Measurements from ENCODE around the gene GCNT1.
"Not testable (repeated sequence)": the region's sequence is repeated elsewhere in the genome, so short reads cannot be mapped to it uniquely, and the experiment has no call there.

Gene GCNT1

DNA sequence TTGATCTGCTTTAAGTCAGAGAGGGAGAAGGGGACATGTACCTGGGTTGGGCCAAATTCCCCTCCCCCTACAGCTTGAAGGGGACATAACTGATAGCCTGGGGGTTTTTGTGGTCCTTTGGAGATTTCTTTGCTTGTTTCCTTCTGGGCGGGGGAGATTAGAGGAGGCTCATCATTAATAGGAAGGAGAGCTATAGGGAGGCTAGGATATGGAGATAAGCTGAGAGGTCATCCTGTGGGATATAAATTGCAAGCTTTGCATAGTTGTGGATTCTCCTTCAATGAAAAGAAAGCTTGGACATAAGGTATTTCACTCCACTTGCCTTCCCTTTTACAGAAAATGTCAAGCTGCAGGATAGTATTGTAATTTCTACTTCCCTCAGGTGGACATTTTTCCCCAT, 34.5 kb downstream of the GCNT1 start:
- not testable (repeated sequence) for DNase-seq

DNA sequence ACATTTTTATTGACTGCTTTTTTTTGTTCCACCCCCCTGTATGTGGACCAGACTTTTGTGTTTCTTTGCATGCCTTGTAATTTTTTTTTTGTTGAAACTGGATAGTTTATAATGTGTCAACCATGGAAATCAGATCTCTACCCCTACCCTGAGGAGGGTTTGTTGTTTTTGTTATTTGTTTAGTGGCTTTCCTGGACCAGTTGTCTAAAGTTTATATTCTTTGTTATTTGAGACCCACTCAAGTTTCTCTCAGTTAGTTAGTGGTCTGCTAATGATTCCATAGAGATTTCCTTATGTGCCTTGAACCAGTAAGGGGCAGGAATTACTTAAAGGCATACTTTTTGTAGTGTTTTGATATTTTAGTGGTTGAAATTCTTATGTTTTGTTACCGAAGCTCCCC, 41.1 kb downstream of the GCNT1 start:
- no peak for DNase-seq

DNA sequence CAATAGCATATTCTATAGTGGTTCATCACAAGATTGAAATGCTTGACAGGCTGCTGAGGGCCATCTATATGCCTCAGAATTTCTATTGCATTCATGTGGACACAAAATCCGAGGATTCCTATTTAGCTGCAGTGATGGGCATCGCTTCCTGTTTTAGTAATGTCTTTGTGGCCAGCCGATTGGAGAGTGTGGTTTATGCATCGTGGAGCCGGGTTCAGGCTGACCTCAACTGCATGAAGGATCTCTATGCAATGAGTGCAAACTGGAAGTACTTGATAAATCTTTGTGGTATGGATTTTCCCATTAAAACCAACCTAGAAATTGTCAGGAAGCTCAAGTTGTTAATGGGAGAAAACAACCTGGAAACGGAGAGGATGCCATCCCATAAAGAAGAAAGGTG, 43.8 kb downstream of the GCNT1 start:
- DNase-seq = no peak

DNA sequence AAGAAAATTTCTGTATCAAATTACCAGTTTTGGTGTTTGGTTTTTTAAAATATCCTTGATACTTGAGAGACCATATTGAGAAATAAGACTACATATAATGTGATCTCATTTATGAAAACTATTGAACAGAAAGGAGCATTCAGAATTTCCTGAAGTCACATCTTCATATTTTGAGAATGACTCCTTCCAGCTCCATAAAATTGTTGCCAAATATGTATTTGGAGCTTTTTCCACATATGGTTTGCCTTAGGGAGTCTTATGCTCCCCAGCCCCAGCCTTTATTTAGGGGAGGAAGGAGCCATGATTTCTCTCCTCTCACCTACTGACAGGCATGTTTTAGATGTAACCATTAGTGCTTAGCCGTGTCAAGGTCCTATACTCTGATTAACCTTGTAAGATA, 51.1 kb downstream of the GCNT1 start:
- DNase-seq = no peak

DNA sequence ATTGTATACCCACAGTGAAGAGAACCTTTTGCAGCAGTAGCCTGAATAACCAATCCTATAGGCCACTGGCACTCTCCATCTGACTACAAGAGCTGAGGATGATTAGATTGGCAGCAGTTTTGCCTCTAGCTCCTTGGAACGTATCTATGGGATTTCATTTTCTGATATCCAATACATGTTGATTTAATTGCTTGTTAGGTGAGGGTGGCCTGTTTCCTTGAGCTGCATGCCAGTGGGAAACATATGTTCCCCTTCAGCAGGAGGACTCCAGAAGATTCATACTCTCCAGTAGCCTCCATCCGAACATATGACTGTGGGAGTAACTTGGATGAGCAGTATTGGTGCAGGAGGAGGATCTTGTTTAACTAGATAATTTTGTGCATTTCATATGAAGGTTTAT, 51.5 kb downstream of the GCNT1 start:
- no peak for DNase-seq

DNA sequence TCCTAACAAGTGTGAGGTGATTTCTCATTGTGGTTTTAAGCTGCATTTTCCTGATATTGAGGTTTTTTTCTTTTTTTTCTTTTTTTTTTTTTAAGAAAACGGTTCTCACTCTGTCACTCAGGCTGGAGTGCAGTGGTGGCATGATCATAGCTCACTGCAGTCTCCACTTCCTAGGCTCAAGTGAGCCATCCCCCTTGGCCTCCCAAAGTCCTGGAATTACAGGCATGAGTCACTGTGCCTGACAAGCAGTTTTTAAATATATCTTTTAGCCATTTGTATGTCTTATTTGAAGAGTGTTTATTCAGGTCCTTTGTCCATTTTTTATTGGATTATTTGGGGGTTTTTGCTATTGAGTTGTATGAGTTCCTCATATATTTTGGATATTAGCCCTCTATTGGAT, 53.8 kb downstream of the GCNT1 start:
- no peak for DNase-seq

DNA sequence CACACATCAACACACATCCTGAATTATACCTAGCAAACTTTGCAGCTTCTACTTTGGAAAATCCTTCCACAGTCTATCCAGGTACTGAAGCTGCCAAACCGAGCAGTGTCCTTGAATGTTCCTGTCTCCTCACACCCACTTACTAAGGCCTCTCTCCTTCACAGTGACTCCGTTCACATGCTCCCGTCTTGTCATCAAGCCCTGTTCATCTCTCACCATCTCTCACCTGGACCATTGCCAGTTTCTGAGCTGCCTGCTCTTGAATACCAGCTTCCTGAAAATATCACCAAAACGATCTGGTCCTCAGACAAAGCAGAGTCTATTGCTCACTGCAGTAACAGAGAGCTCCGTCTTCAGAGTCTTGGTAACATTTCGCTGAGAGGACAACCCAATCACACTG, 57.4 kb downstream of the GCNT1 start:
- DNase-seq = peak; percentile 47

DNA sequence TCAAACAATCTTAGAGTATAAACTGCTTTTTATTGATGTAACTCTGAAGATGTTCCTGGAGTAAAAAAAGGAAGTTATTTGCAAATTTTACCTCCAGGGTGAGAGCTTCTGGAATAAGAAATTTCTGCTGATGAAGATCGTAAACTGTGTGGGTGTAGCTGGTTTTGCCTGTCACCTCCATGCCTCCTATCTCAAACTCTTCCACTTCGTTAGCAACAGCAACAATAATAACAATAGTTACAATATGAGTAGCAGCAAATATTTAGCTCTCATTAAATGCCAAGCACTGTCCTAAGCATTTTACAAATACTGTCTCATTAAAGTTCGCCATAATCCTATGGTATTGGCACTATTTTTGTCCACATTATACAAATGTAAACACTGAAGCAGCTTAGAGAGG, 57.9 kb downstream of the GCNT1 start:
- DNase-seq = no peak

DNA sequence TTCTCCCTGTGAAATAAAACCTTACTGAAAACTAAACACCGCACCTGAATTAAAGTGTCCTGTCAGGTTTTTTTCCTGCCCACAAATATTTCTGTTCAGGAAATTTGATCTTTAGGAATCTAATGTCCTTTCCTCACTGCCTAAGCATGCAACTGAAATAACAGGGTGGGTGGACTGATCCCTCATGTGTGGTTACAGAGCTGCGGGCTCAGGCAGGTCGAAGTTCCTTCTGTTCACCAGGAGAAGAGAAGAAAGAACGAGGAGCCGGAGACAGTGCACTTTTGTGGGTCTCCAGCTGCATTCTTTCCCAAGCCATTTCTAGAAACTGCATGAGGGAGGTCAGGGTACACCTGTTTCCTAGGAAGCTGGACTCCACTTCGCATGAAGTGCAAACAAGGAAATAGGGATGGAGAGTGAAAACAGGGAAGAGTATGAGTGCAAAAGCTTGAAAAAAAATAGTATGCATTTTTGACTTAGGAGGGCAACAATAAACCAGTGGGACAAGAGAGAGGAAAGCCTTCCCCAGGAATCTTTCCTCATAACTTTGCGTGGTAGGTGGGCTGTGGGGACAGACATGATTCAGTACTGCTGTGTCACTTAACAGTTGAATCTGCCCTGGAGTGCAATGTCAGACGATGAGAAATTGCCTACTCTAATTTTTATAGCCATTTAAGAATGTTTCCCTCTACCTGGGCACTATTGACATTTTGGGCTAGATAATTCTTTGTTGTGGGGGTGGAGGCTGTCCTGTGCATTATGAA, 60.3 kb downstream of the GCNT1 start:
- no peak for DNase-seq

DNA sequence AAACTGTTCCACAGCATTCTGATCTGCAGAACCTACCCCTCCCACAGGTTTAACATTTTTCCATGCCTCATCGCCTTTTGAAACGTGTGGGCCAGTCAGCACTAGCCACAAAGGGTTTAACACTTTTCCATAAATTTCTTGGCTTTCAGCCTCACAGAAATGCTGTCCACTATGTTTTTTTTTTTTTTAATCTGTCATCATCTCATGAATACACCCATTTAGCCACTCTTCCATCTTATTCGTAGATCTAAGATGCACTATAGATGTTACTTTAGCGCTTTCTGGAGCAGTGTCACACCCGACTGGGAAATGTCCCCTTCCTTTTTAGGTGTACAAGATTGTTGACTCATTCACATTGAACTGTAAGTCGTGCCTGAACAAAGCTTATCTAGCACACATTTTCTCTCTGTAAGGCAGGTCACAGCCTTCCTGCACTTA, 62.3 kb downstream of the GCNT1 start:
- DNase-seq = peak; percentile 41

DNA sequence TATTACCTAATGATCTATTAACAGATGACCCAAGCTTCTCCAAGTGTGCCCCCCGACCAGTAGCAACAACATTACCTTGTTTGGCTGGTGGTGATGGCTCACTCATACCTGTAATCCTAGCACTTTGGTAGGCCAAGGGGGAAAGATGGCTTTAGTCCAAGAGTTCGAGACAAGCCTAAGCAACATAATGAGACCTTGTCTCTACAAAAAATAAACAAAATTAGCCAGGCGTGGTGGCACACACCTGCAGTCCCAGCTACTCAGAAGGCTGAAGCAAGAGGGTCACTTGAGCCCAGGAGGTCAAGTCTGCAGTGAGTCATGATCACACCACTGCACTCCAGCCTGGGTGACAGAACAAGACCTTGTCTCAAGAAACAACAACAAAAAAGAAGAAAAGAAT, 62.9 kb downstream of the GCNT1 start:
- peak; percentile 37 for DNase-seq

DNA sequence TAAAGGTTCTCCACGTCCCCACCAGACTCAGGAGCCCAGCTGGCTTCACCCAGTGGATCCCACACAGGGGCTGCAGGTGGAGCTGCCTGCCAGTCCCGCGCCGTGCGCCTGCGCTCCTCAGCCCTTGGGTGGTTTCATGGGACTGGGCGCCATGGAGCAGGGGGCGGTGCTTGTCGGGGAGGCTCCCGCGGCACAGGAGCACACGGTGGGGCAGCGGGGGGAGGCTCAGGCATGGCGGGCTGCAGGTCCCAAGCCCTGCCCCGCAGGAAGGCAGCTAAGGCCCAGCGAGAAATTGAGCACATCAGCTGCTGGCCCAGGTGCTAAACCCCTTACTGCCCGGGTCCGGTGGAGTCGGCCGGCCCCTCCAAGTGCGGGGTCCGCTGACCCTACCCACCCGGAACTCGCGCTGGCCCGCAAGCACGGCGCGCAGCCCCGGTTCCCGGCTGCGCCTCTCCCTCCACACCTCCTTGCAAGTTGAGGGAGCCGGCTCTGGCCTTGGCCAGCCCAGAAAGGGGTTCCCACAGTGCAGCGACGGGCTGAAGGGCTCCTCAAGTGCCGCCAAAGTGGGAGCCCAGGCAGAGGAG, 64.7 kb downstream of the GCNT1 start:
- not testable (repeated sequence) for DNase-seq

DNA sequence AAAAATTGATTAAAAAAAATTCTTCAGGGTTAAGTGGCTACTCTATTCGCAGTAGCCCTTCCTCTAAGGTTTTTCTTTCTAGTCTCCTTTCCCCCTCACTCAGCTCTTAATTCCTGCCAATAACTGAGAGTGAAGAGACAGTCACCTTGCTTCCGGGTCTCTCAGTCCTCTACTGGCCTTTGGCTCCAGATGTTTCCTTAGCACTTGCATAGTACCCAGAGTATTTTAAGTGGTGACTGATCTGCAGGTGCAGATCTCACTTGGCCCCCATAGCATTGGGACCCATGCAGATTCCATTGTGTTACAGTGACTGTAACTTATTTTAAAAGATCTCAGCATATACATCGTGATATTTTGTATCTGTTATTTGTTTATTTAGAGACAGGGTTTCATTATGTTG, 66.2 kb downstream of the GCNT1 start:
- DNase-seq = no peak

DNA sequence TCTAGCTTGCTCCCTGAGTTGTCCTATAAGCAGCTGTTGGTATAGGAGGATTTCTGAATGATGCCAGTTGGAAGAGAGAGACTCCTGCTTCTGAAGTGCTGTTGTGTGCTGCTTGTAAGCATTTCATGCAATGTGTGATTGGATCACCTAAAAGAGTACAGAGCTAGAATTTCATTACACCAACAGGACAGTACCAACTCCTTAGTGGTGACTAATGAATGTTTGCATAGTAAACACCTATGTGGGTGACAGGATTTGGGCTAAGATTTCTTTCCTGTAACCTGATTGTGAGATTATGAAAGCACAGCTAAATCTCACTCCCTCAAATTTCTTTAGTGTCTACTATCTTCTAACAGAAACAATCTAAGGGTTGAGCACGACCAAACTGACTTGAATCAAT, 67.0 kb downstream of the GCNT1 start:
- peak; percentile 39 for DNase-seq

DNA sequence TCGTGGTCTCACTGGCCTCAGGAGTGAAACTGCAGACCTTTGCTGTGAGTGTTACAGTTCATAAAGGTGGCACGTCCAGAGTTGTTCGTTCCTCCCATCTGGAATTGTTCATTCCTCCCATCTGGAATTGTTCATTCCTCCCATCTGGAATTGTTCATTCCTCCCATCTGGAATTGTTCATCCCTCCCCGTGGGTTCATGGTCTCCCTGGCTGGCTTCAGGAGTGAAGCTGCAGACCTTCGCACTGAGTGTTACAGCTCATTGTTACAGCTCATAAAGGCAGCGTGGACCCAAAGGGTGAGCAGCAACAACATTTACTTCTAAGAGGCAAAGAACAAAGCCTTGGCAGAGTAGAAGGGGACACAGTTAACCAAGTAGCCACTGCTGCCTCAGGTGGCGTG, 69.1 kb downstream of the GCNT1 start:
- DNase-seq = no peak

DNA sequence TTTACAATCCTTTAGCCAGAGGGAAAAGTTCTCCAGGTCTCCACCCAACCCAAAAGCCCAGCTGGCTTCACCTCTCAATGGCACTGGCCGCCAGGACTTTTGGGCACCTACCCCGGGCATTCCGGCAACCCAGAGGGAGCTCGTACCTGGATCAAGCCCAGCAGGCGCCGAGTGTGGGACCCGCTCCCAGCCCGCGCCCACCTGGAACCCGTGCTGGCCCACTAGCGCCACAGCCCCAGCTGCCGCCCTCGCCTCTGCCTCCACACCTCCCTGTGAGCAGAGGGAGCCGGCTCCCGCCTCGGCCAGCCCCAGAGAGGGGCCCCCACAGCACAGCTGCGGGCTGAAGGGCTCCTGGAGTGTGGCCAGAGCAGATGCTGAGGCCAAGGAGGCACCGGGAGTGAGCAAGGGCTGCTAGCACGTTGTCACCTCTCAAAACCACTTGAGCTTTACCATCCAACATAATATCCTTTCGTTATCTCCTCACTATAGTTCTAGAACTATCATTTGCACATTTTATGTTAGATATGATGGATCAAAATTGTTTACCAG, 69.7 kb downstream of the GCNT1 start:
- peak; percentile 49 for DNase-seq

DNA sequence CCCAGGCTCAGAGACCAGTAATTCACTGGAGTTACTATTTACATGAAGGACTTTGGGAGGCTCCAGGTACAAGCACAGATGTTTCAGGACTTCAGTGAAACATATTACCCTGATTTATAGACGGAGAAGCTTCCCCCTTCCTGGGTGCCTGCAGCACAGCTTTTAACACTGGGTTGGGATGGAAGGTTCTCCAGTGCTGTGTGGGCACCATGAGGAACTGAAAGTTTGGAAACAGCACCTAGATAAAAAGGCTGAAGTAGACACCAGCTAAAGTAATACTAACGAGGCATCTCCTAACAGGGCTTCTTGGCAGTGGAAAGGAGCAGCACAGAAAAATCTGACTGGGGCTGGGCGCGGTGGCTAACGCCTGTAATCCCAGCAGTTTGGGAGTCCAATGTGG, 70.7 kb downstream of the GCNT1 start:
- no peak for DNase-seq

DNA sequence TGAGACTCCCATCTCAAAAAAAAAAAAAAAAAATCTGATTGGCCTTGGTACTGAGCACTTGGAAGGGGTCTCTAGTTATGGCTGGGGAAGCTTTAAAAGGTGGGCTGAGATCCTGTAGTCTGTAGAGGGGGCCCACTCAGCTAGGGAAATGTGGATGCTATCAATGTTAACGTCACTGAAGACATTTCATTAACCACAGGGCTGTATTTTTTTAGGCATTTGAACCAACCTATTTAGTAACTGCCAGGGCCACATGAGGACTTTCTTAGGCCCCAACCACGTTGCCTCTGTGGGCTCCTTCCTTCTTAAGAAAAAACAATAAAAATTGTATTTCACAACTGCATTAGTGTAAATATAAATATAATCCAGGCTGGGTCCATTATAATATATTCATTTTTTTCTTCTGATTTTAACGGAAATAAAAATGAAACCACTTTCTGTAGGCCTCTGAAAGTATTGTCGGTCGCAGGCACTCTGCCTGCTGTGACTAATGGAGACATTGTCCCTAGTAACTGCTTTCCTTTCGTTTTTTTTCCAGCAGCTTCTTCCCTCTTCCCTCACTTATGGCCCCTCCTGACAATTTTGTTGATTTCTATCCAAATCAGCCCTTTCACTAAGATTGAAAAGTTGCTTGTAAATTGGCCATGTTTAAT, 71.6 kb downstream of the GCNT1 start:
- DNase-seq = no peak

DNA sequence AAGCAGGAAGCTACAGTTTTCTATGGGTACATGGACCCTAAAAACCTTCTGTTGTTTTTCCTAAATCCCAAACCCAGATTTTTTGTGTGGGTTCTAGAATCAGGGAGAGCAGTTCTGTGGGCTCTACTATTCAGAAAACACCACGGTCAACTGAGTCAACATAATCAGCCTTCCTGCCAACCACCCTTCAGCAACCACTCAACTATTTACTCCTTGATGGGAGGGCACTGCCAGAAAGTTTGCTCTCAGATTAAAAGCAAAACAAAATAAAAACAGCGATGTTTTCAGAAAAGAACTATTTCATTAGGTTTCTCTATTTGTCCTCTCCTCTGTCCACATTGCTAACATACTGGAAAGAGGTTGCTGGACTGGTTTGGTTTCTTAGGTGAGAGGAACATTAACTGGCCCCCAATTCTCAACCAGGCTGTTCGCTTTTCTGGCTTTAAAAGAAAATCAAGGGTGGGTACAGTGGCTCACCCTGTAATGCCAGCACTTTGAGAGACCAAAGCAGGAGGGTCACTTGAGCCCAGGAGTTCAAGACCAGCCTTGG, 72.3 kb downstream of the GCNT1 start:
- no peak for DNase-seq

DNA sequence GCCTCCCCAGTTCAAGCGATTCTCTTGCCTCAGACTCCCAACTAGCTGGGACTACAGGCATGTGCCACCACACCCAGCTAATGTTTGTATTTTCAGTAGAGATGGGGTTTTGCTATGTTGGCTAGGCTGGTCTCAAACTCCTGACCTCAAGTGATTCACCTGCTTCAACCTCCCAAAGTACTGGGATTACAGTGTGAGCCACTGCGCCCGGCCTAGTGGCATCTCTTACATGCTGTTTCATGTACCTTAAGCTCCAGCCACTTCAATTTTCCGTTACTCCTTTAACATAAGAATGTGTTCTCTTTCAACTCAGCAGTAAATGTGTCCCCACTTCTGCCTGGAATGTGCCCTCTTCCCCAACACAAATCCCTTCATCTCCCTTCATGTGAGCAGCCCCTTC, 73.9 kb downstream of the GCNT1 start:
- not testable (repeated sequence) for DNase-seq

DNA sequence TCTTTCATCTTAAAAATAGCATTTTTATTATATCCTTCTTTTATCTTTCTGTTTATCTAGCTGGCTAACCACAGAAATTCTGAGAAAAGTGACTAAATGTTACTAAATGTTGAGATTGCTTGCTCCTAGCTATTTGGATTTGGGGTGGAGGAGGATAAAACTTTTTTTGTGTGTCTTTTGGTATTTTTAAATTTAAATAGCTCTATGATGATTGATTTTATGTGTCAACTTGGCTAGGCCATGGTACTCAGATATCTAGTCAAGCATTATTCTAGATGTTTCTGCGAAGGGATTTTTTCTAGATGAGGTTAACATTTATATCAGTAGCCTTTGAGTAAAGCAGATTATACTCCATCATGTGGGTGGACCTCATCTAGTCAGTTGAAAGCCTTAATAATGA, 75.0 kb downstream of the GCNT1 start:
- no peak for DNase-seq

DNA sequence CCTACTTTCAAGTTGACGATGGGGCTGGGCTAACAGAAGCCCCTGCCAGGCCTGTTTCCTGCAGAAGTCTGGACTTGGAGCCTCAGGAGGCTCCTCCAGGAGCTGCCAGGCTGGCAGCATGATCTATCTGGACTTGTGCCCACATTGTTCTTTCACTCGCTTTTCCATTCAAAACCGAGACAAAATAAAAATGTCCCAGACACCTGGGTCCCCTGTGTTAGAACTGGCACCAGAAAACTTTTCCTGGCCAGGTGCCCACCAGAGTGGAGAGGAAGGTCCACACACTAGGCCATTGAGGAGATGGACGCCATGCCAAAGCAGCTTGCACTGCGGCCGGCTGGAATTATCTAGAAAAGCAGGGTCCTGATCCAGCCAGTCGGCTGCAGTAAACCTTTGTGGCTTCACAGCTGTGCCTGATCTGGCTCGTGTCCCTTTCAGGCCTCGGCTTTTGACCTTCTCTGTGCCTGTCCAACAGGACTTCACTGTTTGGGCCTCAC, 78.2 kb downstream of the GCNT1 start:
- no peak for DNase-seq

DNA sequence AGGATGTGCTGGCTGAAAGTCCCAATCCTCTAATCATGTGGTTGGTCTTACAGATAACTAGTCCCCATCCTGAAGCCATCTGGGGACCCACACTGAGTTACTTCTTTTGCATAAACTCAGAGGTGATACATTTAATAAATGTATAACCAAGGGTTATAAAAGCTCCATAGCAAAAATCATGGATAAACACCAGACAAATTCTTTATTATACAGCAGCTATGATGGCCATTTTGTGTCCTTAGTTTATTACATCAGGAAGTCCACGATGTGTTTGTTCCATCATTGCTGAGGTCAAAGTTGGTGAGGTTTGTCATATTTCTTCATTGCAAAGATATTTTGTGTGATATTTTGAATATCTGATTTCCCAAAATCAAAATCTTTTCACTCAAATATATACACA, 80.2 kb downstream of the GCNT1 start:
- no peak for DNase-seq

DNA sequence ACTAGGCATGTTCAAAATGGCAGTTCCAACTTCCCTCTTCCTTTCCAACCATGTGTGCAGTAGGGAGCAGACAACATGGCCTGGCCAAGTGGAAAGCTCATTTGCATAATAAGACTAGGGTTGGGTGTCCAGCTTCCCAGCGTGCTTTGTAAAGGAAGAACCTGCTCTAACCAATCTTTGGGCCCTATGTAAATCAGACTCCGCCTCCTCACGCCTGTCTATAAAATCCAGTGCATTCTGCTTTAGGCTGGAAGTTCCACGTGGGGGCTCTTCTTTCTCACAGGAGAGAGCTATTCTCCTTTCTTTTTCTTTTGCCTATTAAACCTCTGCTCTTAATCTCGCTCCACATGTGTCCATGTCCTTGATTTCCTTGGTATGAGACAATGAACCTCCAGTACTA, 83.4 kb downstream of the GCNT1 start:
- no peak for DNase-seq
